Cardiac muscle cell (in vitro differentiated cells and primary cell): ENCODE results near the gene TBX6. TPM values are rescaled to one million over a fixed set of nuclear protein-coding genes. Genes with fewer than 3 reads are reported as not detected.

Experiments used
- DNase-seq, 2 donors: peaks; one replicate each; pipeline versions ENCODE4 v3.0.0 to v3.0.0-alpha.2; 2010 to 2017; ENCODE audit warnings: low read depth in 1 of 2, low spot score in 1 of 2
- H3K27ac ChIP-seq: fragments of 200-600 bp; sonication (generic); 2 replicates; pipeline ENCODE4 v1.5.1; 2016
- H3K27me3 ChIP-seq: fragments of 200-600 bp; sonication (generic); 2 replicates; pipeline ENCODE4 v1.6.0; 2016; ENCODE audit warnings: control low read depth
- H3K36me3 ChIP-seq: fragments of 200-600 bp; sonication (generic); 2 replicates; pipeline ENCODE4 v1.5.1; 2016; ENCODE audit warnings: control low read depth
- H3K4me1 ChIP-seq: fragments of 200-600 bp; sonication (generic); 2 replicates; pipeline ENCODE4 v1.8.1; 2017; ENCODE audit warnings: low read depth, mild to moderate bottlenecking, mixed run types
- H3K4me3 ChIP-seq: fragments of 200-600 bp; sonication (generic); 2 replicates; pipeline ENCODE4 v1.5.1; 2016; ENCODE audit warnings: mild to moderate bottlenecking
- H3K9me3 ChIP-seq: fragments of 200-600 bp; sonication (generic); 2 replicates; pipeline ENCODE4 v1.5.1; 2017; ENCODE audit warnings: low read depth, mild to moderate bottlenecking, control low read depth
- CTCF ChIP-seq: IDR thresholded peaks from 2 replicates; pipeline ENCODE4 v1.5.1; 2012; ENCODE audit warnings: low read depth, mild to moderate bottlenecking, low read length
- polyA plus RNA-seq: library from polyadenylated mRNA; unstranded; fragments of >200 nt; fragmentation: Nextera tagmentation; extraction: Ambion mirVana; gene quantifications from 2 replicates; pipeline ENCODE4 v1.2.1, GENCODE V29; 2016
- total RNA-seq: library from RNA; depleted of rRNA; stranded (reverse); fragments of >200 nt; gene quantifications from 2 replicates; pipeline ENCODE4 v1.2.3, GENCODE V29; 2016

TBX6 gene
- total and polyA plus RNA-seq, 2 experiments from 2014 or later: 2.2 to 5.0 TPM

DNA sequence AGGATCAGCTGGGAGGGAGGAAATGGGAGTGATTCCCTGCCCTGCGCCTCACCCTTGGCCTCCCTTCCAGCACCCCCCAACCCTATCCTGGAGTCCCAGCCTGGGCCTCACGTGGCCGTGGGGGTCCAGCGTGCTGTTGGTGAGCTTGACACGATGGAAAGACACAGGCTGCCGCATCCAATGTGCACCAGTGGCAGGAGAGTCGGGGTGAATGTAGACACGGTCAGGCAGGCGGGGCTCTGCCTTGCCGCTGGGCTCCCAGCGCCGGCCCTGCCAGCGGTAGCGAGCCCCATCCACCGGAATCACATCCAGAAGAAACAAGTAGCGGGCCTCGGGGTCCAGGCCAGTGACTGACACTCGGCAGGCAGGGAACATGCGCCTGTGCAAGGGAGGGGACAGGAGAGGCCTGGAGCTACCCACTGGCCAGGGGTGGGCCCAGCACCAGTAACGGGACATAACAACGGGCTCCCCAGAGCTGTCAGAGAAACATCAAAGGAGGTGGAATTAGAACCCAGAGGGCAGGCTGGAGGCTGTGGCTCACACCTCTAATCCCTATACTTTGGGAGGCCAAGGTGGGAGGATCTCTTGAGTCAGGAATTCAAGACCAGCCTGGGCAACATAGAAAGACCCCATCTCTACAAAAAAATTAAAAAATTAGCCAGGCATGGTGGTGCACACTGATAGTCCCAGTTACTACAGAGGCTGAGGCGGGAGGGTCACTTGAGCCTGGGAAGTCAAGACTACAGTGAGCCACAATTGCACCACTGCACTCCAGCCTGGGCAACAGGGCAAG lies 2.7 kb downstream of the TBX6 start:
- H3K4me3 ChIP-seq: no peak overlapping the region
- no peak for DNase-seq
- TF ChIP-seq CTCF: no peak
- peaks cover 4% of the 10 kb centered on the region for H3K36me3 ChIP-seq
- no peak overlapping the region for H3K27ac ChIP-seq
- no peaks in the 10 kb centered on the region for H3K9me3 ChIP-seq
- peaks cover 5% of the 10 kb centered on the region for H3K4me1 ChIP-seq
- H3K27me3 ChIP-seq: no peaks in the 10 kb centered on the region

GRCh38 chr16:30088237-30088831 lies 3.4 kb downstream of the TBX6 start:
- H3K27me3 ChIP-seq: no peaks in the 10 kb centered on the region
- no peak for DNase-seq
- H3K27ac ChIP-seq: peak overlapping the region; percentile 11
- H3K36me3 ChIP-seq: peaks cover 9% of the 10 kb centered on the region
- H3K4me1 ChIP-seq: peaks cover 5% of the 10 kb centered on the region
- TF ChIP-seq CTCF: no peak
- no peak overlapping the region for H3K4me3 ChIP-seq
- H3K9me3 ChIP-seq: no peaks in the 10 kb centered on the region

DNA sequence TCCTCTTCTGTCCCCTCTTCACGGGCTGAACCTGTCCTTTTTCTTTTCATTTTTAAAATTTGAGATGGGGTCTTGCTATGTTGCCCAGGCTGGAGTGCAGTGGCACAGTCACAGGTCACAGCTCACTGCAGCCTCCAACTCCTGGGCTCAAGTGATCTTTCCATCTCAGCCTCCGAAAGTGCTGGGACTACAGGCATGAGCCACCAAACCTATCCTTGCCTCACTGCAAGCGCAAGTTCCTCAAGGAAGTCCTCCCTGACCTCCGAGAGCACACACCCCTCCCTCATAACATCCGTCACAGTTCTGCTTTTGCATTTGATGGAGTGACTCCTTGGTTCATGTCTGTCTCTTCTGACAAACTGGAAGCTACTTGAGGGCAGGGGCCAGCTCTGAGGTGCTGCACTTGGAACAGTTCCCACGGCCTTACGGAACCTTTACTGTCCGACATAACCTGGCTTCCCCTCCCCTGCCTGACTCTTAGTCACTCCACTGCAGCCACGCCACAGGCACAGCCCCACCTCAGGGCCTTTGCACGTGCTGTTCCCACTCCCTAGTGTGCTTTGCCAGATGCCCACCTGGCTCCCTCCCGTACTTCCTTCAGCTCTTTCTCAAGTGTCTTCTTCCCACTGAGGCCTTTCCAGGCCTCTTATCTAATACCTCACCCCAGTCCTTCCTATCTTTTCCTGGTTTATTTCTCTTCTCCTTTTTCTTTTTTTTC lies 4.4 kb downstream of the TBX6 start:
- Histone ChIP-seq H3K9me3 (no peaks in the 10 kb centered on the region), H3K36me3 (peaks cover 11% of the 10 kb centered on the region), H3K4me3 (no peak overlapping the region), H3K27ac (no peak overlapping the region), H3K4me1 (peaks cover 3% of the 10 kb centered on the region), H3K27me3 (no peaks in the 10 kb centered on the region)
- DNase-seq: no peak
- no peak for TF ChIP-seq CTCF

DNA sequence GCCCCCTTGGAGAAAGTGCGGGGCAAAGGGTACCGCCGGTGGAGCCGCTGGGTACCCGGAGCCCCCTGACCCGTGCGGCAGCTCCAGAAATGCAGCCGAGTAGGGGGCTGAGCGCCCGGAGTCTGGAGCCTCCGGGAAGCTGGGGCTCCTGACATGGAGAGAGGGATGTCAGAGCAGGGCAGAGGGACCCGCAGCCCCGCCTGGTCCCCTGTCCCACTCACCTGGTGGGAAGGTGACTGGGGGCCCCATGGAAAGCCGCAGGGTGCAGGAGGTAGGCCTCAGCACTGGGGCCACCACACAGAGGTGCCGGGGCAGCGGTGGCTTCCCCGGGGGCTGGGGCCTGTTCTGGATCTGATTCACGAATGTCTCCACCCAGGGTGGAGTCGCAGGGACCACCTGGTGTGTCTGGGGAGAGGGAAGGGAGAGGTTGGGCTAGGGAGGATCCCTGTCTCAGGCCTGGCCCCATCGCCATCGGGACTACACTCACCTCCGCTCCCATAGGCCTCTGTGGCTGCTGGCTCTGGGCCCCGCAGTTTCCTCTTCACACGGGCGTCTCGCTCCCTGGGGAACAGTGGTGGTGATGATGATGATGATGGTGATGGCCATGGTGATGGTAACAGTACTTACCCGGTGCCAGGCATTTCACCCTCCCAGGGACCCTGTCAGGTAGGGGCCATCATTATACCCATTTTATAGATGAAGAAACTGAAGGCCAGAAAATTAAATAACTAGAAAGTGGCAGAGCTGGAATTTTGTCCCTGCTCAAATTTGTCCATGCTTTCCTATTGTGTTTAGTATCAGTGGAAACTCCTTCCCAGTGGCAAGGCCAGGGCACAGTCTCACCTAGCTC lies 5.2 kb downstream of the TBX6 start:
- DNase-seq: no peak
- H3K4me1 ChIP-seq: no peaks in the 10 kb centered on the region
- TF ChIP-seq CTCF: no peak
- H3K27ac ChIP-seq: no peak overlapping the region
- H3K9me3 ChIP-seq: no peaks in the 10 kb centered on the region
- peaks cover 13% of the 10 kb centered on the region for H3K36me3 ChIP-seq
- no peak overlapping the region for H3K4me3 ChIP-seq
- H3K27me3 ChIP-seq: no peaks in the 10 kb centered on the region

- Histone ChIP-seq H3K4me3 (no peak overlapping the region), H3K36me3 (peaks cover 20% of the 10 kb centered on the region)
Measured at GRCh38 chr16:30085820-30086219, 5.9 kb downstream of the TBX6 start.

More at GRCh38 chr16:30085820-30086219, 5.9 kb downstream of the TBX6 start:
- DNase-seq: no peak
- H3K9me3 ChIP-seq: no peaks in the 10 kb centered on the region
- TF ChIP-seq CTCF: no peak
- H3K27ac ChIP-seq: no peak overlapping the region
- no peaks in the 10 kb centered on the region for H3K4me1 ChIP-seq
- H3K27me3 ChIP-seq: no peaks in the 10 kb centered on the region
